HG03066 (cell line): ENCODE measurements around the gene RRP9.
"Not testable (repeated sequence)": the region's sequence is repeated elsewhere in the genome, so short reads cannot be mapped to it uniquely, and the experiment has no call there.

Experiments used
- ATAC-seq: cut with Tn5 transposase; IDR thresholded peaks from one replicate; pipeline ENCODE4 v1.9.1; 2021; ENCODE audit warnings: low read depth; ENCODE audit not compliant: unreplicated experiment

Gene RRP9

DNA sequence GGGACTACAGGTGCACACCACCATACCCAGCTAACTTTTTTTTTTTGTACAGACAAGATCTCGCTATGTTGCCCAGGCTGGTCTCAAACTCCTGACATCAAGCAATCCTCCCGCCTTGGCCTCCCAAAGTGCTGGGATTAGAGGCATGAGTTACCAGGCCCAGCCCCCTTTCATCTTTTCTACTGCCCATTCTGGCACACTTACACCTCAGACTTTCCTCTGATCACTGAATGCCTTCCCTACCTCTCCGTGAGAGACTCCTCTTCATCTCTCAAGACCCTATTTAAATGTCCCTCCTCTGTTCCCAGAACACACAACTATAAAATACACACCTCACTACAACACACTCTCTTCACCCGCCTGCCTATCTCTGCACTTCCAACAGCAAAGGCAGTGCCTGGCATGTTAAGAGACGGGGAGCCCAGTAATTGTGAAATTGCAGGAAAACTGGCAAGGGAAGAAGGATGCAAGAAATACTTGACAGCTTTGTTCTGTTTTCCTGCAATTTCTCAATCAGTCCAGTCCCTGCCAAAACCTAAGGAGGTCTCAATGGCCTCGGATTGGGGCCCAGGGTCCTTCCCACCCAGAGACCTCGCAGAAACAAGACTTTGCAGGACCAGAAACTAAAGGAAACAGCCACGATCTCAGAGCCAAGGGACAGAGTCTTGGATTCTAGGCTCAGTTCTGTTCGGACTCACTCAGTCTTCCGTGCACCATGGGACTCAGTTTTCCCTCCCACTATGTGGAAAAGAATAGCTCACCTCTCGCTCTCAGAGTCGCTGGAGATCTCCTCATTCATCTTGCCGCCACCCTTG lies 849 bp downstream of the RRP9 start:
- no peak for ATAC-seq

DNA sequence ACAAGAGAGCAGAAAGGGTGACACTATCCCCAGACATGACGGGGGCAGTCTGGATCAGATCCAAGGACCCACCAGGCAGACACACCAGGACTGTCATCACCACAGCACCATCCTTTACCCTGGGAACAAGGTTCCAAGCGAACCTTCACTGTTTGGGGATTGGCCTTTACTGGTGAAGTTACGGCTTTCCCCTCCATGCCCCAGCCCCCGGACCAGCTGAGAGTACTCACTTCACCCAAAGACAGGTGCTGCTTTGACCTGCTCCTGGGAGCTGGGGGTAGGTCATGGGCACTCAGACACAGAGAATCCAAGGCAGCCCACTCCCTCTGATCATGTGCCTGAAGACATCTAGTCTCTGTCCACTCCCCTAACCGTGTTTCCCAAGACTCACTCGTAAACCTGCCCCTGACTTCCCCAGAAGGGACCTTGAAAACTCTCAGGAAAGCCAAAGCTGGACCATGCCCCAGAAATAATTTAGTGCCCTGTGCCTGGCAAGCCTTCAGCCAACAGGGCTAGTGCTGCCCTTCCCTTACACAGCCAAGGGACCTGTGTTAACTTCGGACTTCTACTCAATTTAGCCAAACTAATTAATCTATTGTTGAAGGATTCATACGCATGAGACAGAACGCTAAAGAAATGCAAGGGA lies 2.8 kb downstream of the RRP9 start:
- no peak for ATAC-seq

DNA sequence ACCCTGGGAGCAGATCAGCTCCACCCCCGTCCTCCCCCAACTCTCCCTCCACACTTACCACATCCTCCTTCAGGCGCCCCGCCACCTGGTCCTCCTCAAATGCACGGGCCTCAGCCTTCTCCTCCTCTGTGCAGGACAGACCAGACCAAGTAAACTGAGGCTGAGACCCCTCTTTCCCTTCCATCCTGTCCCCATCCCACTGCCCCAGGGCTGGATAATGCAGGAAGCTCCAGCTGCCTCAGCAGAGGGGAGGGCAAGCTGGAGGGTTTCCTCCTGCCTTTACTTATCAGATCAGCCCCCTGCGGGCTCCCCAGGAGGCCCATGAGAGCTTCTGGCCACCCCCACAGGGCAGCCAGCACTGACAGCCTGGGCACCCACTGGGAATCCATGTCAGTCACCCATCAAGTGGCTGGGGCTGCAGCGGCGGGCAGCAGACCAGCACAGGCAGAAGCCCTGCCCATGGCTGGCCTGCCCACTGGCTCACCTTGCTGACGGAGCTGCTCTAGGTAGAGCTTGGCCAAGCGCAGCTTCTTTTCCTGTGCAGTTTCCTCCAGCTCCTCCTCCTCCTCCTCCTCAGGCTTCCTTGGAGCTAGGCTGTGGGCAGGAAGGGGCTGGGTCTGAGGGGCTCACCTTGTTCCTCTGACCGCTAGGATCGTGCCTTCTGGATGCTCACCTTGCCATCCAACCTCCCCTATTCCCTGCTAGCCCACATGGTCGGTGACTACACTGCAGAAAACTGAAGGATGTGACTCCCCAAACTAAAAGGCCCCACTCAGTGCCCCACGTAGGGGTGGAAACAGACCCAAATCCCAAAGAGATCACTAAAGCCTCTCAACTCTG lies 3.9 kb downstream of the RRP9 start:
- ATAC-seq: no peak

DNA sequence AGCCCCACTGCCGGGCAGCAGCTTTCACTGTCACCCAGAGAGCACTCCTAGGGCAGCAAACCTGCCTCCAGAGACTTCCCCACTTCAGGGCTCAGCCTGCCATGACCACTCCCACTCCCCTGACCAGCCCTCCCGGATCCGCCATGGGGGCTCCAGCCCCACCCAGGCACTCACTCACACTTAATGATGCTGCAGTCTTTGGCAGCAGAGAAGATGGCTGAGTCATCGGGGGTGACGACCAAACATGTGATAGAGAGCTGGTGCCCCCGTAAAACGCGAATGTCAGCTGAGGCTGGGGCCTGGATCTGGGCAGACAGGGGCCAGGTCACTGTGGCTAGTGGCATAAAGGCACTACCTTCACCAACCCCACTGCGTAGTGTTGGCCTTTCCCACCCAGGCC lies 4.7 kb downstream of the RRP9 start:
- no peak for ATAC-seq

DNA sequence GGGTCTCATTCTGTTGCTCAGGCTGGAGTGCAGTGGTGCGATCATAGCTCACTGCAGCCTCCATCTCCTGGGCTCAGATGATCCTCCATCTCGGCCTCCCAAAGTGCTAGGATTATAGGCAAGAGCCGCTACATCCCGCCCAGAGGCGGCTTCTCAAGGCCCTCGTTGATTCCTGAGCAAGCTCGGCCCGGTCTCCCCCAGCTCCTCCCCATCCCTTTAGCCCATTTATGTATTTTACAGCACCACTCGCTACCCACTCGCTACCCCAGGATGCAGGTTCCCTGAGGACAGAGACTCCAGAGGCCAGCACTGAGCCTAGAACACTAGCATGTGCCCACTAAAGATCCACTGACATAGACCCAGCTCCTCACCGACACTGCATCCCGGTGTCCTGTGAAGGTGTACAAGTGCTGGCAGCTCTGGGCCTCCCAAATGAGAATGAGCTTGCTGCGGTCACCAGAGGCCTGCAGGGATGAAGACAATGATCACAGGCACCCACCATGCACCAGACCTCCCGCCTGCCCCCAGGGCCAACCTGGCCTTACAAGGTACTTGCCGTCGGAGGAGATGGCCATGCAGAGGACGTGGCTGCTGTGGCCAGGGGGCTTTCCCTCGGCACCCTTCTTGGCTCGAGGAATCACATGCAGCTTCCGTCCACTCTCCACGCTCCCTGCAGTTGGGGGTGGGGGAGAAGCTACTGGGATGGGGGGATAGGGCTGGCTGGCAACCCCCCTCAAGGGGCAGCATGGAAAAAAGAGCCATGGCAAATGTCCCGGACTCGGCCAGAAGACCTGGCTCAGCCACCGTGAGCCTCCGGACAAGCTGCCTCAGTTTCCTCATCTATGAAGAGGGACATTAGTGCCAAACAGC lies 5.6 kb downstream of the RRP9 start:
- ATAC-seq: no peak

DNA sequence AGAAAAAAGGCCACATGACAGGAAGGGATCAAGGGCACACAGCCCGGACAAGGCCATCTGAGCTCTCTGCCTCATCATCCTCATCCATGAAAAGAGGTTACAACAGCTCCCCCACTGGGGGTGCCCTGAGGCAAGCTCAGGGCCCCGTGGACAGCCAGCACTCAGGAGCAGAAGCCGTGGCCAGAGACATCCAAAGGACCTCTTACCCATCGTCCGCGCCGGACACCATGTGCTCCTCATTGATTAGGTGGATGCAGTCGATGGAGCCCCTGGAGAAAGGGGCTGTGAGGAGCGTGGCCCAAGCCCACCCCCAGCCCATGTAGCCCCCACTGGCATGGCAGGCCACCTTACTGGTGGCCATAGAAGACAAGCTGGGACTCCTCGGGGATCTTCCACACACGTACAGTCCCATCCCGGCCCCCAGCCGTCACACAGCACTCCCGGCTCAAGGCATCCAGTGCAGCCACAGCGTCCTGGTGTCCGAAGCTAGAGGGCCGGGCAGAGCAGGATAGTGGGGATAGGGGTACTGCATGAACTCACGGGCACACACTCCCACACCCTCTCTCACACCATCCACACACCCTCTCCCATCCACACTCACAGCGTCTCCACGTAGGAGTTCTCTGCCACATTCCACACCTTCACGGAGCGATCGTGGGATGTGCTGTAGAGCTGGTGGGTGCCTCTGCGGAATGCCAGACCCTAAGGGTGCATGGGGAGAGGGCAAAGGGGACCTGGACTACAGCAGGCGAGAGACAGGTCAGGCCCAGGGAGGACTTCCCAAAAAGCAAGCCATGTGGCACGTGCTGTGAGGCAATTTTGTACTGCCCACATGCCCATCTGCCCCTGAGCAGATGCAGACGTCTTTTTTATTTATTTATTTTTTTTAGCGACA lies 6.5 kb downstream of the RRP9 start:
- ATAC-seq: no peak

DNA sequence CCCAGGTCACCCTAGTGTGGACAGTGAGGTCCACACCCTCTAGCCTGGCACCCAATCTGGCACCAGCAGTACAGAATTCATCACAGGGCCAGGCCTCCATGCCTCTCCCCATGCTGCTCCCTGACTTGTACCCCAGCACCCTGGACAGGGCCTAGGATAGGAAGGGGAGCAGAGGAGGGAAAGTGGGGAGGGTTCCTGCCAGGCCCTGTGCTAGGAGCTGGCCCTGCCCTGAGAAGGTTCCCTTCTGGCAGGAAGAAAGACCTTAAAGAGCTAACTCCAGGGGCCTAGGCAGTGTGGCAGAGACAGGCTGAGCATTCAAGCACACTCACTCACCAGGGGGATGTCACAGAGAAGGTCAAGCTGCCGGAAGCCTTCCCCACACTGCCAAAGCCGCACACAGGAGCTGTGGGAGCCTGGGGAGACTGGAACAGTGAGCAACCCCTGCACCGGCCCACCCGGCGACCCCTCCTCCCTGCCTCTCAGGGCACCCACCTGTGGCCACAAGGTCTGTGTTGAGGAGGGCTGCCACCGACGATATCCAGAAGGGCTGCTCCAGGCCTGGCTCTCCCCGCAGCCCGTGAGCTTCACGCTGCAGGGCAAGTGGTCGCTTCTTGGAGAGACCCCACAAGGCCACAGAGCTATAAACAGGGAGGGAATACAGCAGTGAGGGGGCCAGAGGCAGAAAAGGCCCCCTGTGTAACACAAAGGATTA lies 7.4 kb downstream of the RRP9 start:
- no peak for ATAC-seq

DNA sequence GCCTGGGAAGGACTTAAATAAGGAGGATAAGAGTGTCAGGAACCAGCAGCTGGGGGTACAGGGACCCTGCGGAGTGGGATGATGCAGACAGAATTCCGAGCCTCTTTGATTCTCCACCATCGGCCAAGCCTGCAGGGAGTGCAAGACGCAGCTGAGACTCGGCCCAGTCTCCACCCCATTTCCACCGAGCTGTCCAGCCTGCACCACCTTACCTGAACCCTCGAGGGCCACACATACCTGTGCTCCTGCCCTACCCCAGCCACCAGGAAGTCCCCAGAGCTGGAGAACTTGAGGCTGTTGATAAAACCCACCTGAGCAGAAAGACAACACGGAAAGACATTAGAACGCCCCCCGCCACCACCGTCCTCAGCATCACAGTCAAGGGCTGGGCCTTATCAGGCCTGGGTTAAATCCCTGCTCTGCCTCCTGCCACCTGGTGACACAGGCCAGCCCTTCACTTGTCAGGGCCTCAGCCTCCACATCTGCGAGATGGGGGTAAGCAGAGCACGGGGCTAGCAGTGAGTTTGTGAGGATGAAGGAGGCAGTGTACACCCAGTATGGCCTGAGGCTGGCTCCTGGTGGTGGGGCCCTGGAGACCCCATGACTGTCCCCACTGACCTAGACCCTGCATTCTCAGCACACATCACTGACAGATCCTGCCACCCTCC lies 8.1 kb downstream of the RRP9 start:
- no peak for ATAC-seq

DNA sequence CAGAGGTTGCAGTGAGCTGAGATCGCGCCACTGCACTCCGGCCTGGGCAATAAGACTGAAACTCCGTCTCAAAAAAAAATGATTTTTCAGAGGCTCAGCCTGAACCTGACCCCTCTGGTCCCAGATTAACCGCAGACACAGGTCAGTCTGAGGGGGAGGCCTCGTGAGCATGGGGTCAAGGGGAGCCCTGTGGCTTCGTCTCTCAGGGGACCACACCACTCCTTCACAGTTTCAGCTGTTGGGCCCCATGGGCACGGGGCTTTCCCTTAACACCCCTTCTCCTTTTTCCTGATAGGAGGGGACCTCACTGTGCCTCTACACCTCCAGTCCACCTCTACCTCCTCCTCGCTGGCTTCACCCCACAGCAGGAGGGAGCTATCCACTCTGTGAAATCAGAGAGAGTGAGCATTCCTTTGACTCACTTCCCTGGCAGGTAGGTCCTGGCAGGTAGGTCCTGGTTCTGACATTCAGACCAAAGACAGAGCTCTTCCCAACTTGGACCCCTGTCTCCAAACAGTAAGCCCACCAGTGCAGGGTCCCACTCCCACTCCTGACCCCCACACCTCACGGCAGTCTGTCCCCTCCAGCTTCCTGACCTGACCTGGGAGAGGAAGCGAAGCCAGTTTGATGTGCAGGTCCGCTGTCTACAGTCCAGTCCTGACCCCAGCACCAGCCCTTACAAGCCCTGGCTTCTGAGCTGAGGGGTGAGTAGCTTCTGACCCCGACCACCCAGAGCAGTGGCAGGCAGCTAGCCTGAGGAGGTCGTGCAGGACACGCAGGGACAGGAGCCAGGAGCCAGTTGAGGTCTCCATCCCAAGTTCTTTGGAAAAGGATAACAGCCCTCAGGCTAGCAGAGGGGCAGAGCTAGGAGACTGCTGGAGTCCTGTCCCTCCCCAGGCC lies 9.0 kb downstream of the RRP9 start:
- ATAC-seq: no peak

DNA sequence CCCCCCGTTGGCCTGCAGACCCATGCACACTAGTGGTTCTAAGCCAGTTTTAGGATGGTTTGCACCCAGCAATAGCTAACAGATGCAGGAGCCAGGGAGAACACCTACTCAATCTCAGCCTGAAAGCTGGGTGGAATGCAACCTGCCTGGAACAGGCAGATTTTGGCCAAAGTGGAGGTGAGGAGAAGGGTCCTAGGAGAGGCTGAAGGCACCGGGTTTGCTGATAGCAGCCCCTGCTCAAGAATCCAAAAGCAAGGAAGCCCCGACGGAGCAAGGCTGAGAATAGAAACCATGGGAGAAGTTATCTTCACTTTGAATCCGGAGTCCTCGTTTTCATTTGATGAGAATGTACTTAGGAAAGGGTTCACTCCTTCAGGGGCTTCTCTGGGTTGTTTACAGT lies 9.9 kb downstream of the RRP9 start:
- ATAC-seq: no peak

DNA sequence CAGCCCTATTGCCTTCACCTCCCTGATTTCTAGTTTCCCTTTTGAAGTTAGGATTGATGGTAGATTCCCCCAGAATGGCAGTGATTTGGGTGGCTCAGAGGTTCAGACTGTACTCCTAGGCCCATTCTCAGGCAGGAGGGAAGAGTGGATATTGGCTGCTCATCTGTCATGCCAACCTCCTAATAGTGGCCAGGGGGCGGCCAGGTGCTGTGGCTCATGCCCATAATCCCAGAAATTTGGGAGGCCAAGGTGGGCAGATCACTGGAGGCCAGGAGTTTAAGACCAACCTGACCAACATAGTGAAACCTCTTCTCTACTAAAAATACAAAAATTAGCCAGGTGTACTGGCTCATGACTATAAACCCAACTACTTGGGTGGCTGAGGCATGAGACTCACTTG lies 11.3 kb downstream of the RRP9 start:
- no peak for ATAC-seq

DNA sequence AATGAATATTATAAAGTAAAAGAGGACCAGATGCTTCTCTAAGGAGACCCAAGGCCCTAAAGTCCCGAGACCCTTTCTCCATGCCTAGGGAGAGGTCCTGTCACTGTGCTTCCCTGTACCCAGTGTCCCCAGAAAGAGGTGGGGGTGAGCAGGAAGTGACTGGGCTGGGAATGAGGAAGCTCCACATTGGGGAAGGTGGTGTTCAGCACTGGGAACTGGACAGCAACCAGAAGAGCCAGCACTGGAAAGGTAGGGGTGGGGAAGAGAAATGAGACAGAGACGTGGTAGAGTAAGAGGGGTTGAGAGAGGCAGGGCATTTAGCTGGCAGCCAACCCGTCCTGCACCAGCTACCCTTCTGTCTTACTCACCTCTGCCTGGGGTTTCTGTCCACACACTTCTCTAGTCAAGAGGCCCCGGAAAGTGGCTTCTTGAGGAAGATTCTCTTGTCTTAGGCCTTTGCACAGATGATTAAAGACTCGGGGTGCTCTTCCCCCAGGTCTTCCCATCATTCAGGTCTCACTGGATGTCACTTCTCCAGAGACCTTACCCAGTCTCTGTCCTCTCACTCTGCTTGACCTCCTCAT lies 12.2 kb downstream of the RRP9 start:
- no peak for ATAC-seq

DNA sequence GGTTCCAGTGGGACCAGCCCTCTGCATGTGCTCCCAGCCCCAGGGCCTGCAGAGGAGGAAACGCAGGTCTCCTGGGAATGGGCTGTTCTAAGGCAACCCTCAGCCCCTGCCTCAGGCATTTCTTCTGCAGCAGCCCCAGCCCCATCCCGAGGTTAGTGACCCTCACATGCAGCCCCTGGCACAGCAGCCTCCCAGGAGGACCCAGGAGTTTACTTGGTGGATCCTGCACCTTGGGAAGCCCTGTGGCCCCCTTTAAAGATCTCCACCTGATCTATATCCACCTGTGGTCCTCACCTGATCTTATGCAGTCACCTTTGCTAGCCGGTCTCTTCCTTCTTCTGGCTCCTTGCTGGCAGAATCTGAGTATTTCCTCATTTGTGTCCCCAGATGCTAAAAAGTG lies 12.7 kb downstream of the RRP9 start:
- not testable (repeated sequence) for ATAC-seq

DNA sequence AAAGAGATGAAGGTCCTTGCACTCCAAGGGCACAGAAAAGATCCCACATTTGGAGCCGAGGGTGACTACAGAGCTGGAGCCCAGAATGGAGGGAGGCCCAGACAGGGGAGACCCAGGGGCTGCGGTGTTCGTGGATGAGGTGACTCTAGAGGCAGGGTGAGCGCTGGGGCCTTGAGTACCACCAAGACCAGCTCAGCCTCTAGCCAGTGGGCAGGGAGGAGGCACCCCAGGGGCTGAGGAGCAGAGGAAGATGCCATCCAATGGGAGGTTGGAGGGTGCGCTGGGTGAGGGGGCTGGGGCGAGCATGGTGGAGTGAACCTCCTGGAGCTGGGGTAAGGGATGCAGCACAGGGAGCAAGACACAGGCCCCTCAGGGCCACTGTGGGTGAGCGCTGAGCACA lies 13.3 kb downstream of the RRP9 start:
- ATAC-seq: no peak

DNA sequence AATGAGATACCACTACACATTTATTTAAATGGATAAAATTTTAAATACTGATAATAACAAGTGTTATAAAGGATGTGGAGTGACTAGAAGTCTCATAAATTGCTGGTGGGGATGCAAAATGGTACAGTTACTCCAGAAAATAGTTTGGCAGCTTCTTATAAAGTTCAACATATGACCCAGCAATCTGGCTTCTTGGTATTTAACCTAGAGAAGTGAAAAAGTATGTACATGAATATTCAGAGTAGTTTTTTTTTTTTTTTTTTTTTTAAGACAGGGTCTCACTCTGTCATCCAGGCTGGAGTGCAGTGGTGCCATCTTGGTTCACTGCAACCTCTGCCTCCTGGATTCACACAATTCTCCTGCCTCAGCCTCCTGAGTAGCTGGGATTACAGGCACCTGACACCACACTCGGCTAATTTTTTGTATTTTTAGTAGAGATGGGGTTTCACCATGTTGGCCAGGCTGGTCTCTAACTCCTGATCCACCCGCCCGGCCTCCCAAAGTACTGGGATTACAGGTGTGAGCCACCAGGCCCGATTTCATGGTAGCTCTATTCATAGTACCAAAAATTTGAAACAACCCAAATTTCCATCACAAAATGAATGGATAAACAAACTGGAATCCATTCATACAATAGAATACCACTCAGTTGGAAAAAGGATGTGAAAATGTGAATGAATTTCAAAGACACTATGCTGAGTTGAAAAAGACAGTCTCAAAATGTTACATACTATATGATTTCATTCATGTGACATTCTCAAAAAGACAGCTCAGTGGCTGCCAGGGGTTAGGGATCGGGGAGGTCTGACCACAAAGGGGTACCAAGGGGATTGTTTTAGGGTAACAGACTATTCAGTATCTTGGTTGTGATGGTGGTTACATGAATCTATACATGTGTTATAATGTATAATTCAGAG lies 14.4 kb downstream of the RRP9 start:
- ATAC-seq: no peak

DNA sequence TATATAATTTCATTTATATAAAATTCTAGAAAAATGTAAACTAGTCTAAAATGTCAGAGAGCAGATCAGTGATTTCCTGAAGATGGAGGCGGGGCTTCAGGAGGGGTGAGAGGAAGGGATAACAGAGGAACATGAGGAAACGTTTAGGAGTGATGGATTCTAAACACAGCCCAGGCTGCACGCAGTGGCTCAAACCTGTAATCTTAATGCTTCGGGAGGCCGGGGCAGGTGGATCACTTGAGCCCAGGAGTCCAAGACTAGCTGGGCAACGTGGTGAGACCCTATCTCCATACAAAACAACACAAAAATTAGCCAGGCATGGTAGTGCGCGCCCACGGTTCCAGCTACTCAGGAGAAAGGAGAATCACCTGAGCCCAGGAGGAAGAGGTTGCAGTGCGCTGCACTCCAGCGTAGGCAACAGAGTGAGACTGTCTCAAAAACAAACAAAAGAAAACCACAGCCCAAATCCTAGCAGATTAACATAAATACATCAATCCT lies 20.6 kb downstream of the RRP9 start:
- ATAC-seq: no peak
